Panc1 (cell line): Measurements from ENCODE around the gene TMEM131.

ENCODE experiments used
- CTCF ChIP-seq: fragments of 450-650 bp; IDR thresholded peaks from 2 replicates; pipeline ENCODE4 v1.5.1; 2017; ENCODE audit warnings: mild to moderate bottlenecking
- POLR2AphosphoS5 ChIP-seq: IDR thresholded peaks from 2 replicates; pipeline ENCODE4 v1.6.1; 2012; ENCODE audit warnings: mild to moderate bottlenecking, low read depth, low read length, moderate library complexity
- REST ChIP-seq, 2 experiments: IDR thresholded peaks; 2 replicates each; pipeline ENCODE4 v1.6.1; 2011 to 2012; ENCODE audit warnings: low read depth in 2 of 2, control low read depth in 1 of 2, low read length in 1 of 2, mild to moderate bottlenecking in 1 of 2, moderate library complexity in 1 of 2; ENCODE audit not compliant: insufficient read depth in 1 of 2
- SIN3A ChIP-seq: IDR thresholded peaks from 2 replicates; pipeline ENCODE4 v1.6.1; 2012; ENCODE audit warnings: low read depth, mild to moderate bottlenecking, low read length, moderate library complexity, borderline replicate concordance; ENCODE audit not compliant: insufficient read depth

- no peak for TF ChIP-seq CTCF
- TF ChIP-seq POLR2AphosphoS5, result no peak
- TF ChIP-seq REST (IDR thresholded peaks at IDR 0.05; ENCODE audit: insufficient read depth in 1 of 2, low read depth in 2 of 2, low read length in 1 of 2), result no peak
- TF ChIP-seq SIN3A, result no peak
Observed at GRCh38 chr2:97885841-97886240, 109.9 kb downstream of the TMEM131 start.
